Activated CD8-positive, alpha-beta T cell treated with anti-CD3 and anti-CD28 coated beads for 36 hours (primary cell): ENCODE data around the gene CNTNAP2. TPM values are rescaled to one million over a fixed set of nuclear protein-coding genes. Genes with fewer than 3 reads are reported as not detected.
"Not testable (repeated sequence)": the region's sequence is repeated elsewhere in the genome, so short reads cannot be mapped to it uniquely, and the experiment has no call there.

Experiments used
- ATAC-seq: fragments of 200-7000 bp; cut with Tn5 transposase; one replicate; pipeline ENCODE4 v1.10.0; 2021; ENCODE audit warnings: mild to moderate bottlenecking, moderate library complexity
- CTCF ChIA-PET: fragments of 350-600 bp; sonication (Branson Sonifier 250); formaldehyde crosslinking; loops from one replicate; lab custom pipeline; 2021; ENCODE audit warnings: antibody characterized with exemption; lab: Charles Lee
- POLR2A ChIA-PET: fragments of 350-600 bp; sonication (Branson Sonifier 250); formaldehyde crosslinking; loops from one replicate; lab custom pipeline; 2021; ENCODE audit warnings: antibody characterized with exemption; lab: Charles Lee
- DNase-seq: peaks from one replicate; pipeline ENCODE4 v3.0.0-alpha.2; 2020
- H3K27ac Mint-ChIP-seq: one replicate; pipeline ENCODE4 v1.8.0; 2021; ENCODE audit warnings: mild to moderate bottlenecking, mixed read lengths
- H3K27me3 Mint-ChIP-seq: one replicate; pipeline ENCODE4 v1.8.0; 2021; ENCODE audit warnings: mixed read lengths
- H3K36me3 Mint-ChIP-seq: one replicate; pipeline ENCODE4 v1.8.0; 2021; ENCODE audit warnings: low read depth, mixed read lengths
- H3K4me1 Mint-ChIP-seq: one replicate; pipeline ENCODE4 v1.8.0; 2021; ENCODE audit warnings: low read depth, mixed read lengths
- H3K4me3 Mint-ChIP-seq: one replicate; pipeline ENCODE4 v1.8.0; 2021; ENCODE audit warnings: mild to moderate bottlenecking, moderate library complexity, mixed read lengths
- H3K9me3 Mint-ChIP-seq: one replicate; pipeline ENCODE4 v1.8.0; 2021; ENCODE audit warnings: mixed read lengths
- intact Hi-C: fragments of 100-400 bp; cut with micrococcal nuclease; formaldehyde crosslinking; loops from one replicate; pipeline ENCODE4 v1.10.0; 2022
- microRNA-seq: library from miRNA; unstranded; fragments of <30 nt; microRNA quantifications from one replicate; pipeline ENCODE4 v1.2.0, GENCODE V29; 2022; ENCODE audit warnings: borderline microRNAs expressed, borderline replicate concordance
- total RNA-seq, 2 experiments: library from RNA; stranded (reverse); gene quantifications; one replicate each; pipeline ENCODE4 v1.2.3, GENCODE V29; 2021
- TF ChIP-seq, protein P1 (sequence below): fragments of 200-600 bp; IDR thresholded peaks from one replicate; pipeline ENCODE4 v1.8.0; 2022; ENCODE audit warnings: antibody characterized with exemption, mild to moderate bottlenecking

Gene CNTNAP2
- total RNA-seq, 2 experiments from 2014 or later: not detected

GRCh38 chr7:148464947-148465346 lies 2348.3 kb downstream of the CNTNAP2 start:
- POLR2A ChIA-PET: no interaction called here
- ATAC-seq: no peak
- Mint-ChIP-seq H3K36me3 (no peaks in the 10 kb centered on the region), H3K9me3 (no peaks in the 10 kb centered on the region), H3K27me3 (peaks cover 2% of the 10 kb centered on the region), H3K4me3 (no peak overlapping the region), H3K27ac (no peak overlapping the region), H3K4me1 (no peaks in the 10 kb centered on the region)
- TF ChIP-seq, protein P1, sequence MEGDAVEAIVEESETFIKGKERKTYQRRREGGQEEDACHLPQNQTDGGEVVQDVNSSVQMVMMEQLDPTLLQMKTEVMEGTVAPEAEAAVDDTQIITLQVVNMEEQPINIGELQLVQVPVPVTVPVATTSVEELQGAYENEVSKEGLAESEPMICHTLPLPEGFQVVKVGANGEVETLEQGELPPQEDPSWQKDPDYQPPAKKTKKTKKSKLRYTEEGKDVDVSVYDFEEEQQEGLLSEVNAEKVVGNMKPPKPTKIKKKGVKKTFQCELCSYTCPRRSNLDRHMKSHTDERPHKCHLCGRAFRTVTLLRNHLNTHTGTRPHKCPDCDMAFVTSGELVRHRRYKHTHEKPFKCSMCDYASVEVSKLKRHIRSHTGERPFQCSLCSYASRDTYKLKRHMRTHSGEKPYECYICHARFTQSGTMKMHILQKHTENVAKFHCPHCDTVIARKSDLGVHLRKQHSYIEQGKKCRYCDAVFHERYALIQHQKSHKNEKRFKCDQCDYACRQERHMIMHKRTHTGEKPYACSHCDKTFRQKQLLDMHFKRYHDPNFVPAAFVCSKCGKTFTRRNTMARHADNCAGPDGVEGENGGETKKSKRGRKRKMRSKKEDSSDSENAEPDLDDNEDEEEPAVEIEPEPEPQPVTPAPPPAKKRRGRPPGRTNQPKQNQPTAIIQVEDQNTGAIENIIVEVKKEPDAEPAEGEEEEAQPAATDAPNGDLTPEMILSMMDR: no peak
- CTCF ChIA-PET: no interaction called here
- DNase-seq: no peak
- intact Hi-C loops: no loop called here

DNA sequence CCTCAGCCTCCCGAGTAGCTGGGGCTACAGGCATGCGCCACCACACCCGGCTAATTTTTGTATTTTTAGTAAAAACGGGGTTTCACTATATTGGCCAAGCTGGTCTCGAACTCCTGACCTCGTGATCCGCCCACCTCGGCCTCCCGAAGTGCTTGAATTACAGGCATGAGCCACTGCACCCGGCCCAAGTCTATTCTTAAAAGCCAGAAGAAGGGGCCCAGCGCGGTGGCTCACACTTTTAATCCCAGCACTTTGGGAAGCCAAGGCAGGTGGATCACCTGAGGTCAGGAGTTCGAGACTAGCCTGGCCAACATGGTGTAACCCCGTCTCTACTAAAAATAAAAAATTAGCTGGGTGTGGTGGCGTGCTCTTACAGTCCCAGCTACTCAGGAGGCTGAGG lies 2348.8 kb downstream of the CNTNAP2 start:
- CTCF ChIA-PET, intact Hi-C loops, DNase-seq, H3K27ac Mint-ChIP-seq, H3K9me3 Mint-ChIP-seq, H3K4me1 Mint-ChIP-seq, POLR2A ChIA-PET, H3K36me3 Mint-ChIP-seq, ATAC-seq, H3K4me3 Mint-ChIP-seq, H3K27me3 Mint-ChIP-seq: not testable (repeated sequence)

- POLR2A ChIA-PET: no interaction called here
- no peak overlapping the region for H3K4me3 Mint-ChIP-seq
- no peak for ATAC-seq
- CTCF ChIA-PET: no interaction called here
- H3K27me3 Mint-ChIP-seq: peaks cover 2% of the 10 kb centered on the region
- no peaks in the 10 kb centered on the region for H3K9me3 Mint-ChIP-seq
- no peaks in the 10 kb centered on the region for H3K36me3 Mint-ChIP-seq
- H3K27ac Mint-ChIP-seq: no peak overlapping the region
- DNase-seq: no peak
- intact Hi-C loops: no loop called here
- TF ChIP-seq, protein P1: no peak
- no peaks in the 10 kb centered on the region for H3K4me1 Mint-ChIP-seq
These were observed 2349.5 kb downstream of the CNTNAP2 start for GRCh38 chr7:148466120-148466519.

DNA sequence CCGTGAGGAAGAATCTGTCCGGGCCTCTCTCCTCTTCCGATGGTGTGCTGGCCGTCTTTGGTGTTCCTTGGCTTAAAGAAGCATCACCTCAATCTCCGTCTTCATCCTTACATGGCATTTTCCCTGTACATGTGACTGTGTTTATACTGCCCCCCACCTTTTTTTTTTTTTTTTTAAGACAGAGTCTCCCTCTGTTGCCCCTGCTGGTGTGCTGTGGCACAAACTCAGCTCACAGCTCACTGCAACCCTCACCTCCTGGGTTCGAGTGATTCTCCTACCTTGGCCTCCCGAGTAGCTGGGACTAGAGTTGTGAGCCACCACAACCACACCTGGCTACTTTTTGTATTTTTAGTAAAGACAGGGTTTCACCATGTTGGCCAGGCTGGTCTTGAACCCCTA lies 2352.1 kb downstream of the CNTNAP2 start:
- intact Hi-C loops: no loop called here
- Mint-ChIP-seq H3K9me3 (no peaks in the 10 kb centered on the region), H3K27me3 (peaks cover 8% of the 10 kb centered on the region), H3K4me3 (no peak overlapping the region), H3K27ac (no peak overlapping the region), H3K36me3 (no peaks in the 10 kb centered on the region), H3K4me1 (no peaks in the 10 kb centered on the region)
- ATAC-seq (no peak), DNase-seq (no peak)
- ChIA-PET CTCF (no interaction called here), POLR2A (no interaction called here)
- TF ChIP-seq, protein P1: no peak

Small RNA genes lying within 50 kb of the gene (microRNA-seq; reads per million reads assigned to microRNA genes)
- not detected for gene MIR548F4
